Measurements from ENCODE around the gene PRKACB.

DNA sequence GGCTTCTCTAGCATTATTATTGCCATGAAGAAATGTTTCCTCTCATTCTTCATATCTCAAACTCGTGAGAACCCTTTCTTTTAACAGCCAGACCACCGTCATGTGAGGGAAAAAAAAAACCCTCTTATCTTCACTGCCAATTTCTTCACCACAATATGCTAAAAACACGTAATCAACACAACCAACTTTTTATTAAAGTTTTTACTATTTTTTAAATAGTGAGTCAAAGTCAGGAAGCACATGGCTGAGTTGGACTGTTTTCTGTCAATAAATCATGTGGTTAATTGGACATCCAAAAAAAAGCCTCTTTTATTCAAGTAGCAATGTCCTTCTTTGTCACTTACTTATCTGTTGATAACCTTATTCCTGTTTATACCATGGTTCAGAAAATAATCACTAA, 101.5 kb downstream of the PRKACB start:
- TF ChIP-seq, protein P1, sequence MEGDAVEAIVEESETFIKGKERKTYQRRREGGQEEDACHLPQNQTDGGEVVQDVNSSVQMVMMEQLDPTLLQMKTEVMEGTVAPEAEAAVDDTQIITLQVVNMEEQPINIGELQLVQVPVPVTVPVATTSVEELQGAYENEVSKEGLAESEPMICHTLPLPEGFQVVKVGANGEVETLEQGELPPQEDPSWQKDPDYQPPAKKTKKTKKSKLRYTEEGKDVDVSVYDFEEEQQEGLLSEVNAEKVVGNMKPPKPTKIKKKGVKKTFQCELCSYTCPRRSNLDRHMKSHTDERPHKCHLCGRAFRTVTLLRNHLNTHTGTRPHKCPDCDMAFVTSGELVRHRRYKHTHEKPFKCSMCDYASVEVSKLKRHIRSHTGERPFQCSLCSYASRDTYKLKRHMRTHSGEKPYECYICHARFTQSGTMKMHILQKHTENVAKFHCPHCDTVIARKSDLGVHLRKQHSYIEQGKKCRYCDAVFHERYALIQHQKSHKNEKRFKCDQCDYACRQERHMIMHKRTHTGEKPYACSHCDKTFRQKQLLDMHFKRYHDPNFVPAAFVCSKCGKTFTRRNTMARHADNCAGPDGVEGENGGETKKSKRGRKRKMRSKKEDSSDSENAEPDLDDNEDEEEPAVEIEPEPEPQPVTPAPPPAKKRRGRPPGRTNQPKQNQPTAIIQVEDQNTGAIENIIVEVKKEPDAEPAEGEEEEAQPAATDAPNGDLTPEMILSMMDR (IDR thresholded peaks at IDR 0.05; ENCODE audit: insufficient read depth, low read length, poor library complexity, severe bottlenecking), result no peak
- no peak for TF ChIP-seq EZH2phosphoT487 (conservative IDR thresholded peaks at IDR 0.05; ENCODE audit: low read length)

Data from SU-DHL-6 (cell line).